Chondrocyte (in vitro differentiated cells): ENCODE results near the gene TMCC2. TPM values are rescaled to one million over a fixed set of nuclear protein-coding genes. Genes with fewer than 3 reads are reported as not detected.
"Not testable (repeated sequence)": the region's sequence is repeated elsewhere in the genome, so short reads cannot be mapped to it uniquely, and the experiment has no call there.

Source experiments
- DNase-seq: peaks from one replicate; pipeline ENCODE4 v3.0.0; 2021; ENCODE audit warnings: mixed read lengths, low spot score
- H3K27ac Mint-ChIP-seq: one replicate; pipeline ENCODE4 v1.8.0; 2021; ENCODE audit warnings: mild to moderate bottlenecking, moderate library complexity, mixed read lengths; ENCODE audit not compliant: unreplicated experiment
- H3K27me3 Mint-ChIP-seq: 2 replicates; pipeline ENCODE4 v1.8.0; 2021; ENCODE audit warnings: low read depth, mixed read lengths
- H3K36me3 Mint-ChIP-seq: 2 replicates; pipeline ENCODE4 v1.8.0; 2021; ENCODE audit warnings: low read depth, mixed read lengths
- H3K4me1 Mint-ChIP-seq: 2 replicates; pipeline ENCODE4 v1.8.0; 2021; ENCODE audit warnings: low read depth, mild to moderate bottlenecking, mixed read lengths
- H3K4me3 Mint-ChIP-seq: one replicate; pipeline ENCODE4 v1.8.0; 2021; ENCODE audit warnings: mild to moderate bottlenecking, moderate library complexity, mixed read lengths; ENCODE audit not compliant: unreplicated experiment
- H3K9me3 Mint-ChIP-seq: 2 replicates; pipeline ENCODE4 v1.8.0; 2021; ENCODE audit warnings: low read depth, mixed read lengths
- total RNA-seq: library from RNA; stranded (reverse); gene quantifications from 3 replicates; pipeline ENCODE4 v1.2.1, GENCODE V29; 2021
- TF ChIP-seq, protein P1 (sequence below): fragments of 200-600 bp; sonication (generic); IDR thresholded peaks from 2 replicates; pipeline ENCODE4 v1.5.0; 2021; ENCODE audit warnings: antibody characterized with exemption, mild to moderate bottlenecking, moderate library complexity

TMCC2 gene
- total RNA-seq, 1 donor from 2014 or later, result 4.8 TPM

DNA sequence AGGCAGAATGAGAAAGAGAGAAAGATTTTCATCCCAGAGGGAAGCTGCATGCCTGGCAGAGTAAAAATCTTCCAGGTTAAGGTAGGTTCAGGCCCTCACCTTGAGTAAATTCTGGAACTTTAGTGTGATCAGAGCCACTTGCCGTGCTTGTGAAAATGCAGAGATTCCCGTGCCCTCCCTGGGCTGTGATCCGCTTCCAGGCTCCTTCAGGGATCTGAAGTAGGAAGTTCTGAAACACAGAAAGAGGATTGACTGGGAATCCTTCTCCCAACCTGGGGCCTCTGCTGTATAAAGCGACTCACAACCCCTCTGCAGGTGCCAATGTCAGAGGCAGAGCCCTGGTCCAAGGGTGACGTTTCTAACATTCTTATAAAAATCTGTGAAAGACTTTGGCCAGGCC is 67.2 kb downstream of the TMCC2 start:
- TF ChIP-seq, protein P1, sequence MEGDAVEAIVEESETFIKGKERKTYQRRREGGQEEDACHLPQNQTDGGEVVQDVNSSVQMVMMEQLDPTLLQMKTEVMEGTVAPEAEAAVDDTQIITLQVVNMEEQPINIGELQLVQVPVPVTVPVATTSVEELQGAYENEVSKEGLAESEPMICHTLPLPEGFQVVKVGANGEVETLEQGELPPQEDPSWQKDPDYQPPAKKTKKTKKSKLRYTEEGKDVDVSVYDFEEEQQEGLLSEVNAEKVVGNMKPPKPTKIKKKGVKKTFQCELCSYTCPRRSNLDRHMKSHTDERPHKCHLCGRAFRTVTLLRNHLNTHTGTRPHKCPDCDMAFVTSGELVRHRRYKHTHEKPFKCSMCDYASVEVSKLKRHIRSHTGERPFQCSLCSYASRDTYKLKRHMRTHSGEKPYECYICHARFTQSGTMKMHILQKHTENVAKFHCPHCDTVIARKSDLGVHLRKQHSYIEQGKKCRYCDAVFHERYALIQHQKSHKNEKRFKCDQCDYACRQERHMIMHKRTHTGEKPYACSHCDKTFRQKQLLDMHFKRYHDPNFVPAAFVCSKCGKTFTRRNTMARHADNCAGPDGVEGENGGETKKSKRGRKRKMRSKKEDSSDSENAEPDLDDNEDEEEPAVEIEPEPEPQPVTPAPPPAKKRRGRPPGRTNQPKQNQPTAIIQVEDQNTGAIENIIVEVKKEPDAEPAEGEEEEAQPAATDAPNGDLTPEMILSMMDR, result no peak
- Mint-ChIP-seq H3K27me3 (no peaks in the 10 kb centered on the region), H3K4me3 (no peak overlapping the region), H3K9me3 (no peaks in the 10 kb centered on the region), H3K27ac (peak overlapping the region; percentile 90), H3K36me3 (no peaks in the 10 kb centered on the region), H3K4me1 (peaks cover 62% of the 10 kb centered on the region)
- no peak for DNase-seq

DNA sequence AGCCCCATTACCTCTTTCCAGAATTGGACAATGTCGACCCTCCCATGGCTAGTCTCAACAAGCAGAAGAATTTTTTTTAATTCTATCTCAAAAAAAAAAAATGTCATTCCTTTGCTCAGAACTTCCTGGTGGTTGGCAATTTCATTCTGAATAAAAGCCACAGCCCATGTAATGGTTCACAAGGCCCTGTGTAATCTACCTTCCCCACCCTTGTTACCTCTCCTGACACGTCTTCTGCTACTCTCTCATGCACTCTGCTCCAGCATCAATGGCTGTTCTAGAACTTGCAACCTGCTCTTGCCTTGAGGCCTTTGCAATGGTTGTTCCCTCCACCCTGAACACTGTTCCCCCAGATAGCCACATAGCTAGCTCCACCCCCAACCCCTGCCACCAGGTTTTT is 68.4 kb downstream of the TMCC2 start:
- H3K4me3 Mint-ChIP-seq, result no peak overlapping the region
- H3K36me3 Mint-ChIP-seq, result no peaks in the 10 kb centered on the region
- DNase-seq, result no peak
- H3K4me1 Mint-ChIP-seq, result peaks cover 74% of the 10 kb centered on the region
- no peaks in the 10 kb centered on the region for H3K27me3 Mint-ChIP-seq
- no peak overlapping the region for H3K27ac Mint-ChIP-seq
- H3K9me3 Mint-ChIP-seq, result no peaks in the 10 kb centered on the region
- TF ChIP-seq, protein P1, result no peak

DNA sequence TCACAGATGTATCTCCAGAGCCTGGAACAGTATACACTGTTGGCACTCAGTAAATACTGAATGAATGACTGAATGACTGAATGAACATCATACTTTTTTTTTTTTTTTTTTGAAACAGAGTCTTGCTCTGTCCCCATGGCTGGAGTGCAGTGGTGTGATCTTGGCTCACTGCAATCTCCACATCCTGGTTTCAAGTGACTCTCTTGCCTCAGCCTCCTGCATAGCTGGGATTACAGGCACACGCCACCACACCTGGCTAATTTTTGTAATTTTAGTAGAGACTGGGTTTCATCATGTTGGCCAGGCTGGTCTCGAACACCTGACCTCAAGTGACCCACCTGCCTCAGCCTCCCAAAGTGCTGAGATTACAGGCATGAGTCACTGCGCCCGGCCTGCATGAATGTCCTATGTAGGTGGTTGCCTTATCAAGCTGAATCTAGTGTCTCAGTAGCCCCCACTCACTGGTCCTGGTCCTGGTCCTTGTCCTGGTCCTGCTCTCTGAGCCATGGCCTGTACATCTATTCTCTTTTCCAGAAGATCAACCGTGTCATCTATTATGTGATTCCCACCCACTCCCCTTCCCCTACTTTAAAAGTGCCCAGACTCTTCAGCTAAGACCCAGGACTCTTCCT is 69.9 kb downstream of the TMCC2 start:
- Mint-ChIP-seq H3K27ac (peak overlapping the region; percentile 94), H3K4me1 (peaks cover 87% of the 10 kb centered on the region)
- H3K4me3 Mint-ChIP-seq, H3K27me3 Mint-ChIP-seq, H3K9me3 Mint-ChIP-seq, DNase-seq, H3K36me3 Mint-ChIP-seq: not testable (repeated sequence)

DNA sequence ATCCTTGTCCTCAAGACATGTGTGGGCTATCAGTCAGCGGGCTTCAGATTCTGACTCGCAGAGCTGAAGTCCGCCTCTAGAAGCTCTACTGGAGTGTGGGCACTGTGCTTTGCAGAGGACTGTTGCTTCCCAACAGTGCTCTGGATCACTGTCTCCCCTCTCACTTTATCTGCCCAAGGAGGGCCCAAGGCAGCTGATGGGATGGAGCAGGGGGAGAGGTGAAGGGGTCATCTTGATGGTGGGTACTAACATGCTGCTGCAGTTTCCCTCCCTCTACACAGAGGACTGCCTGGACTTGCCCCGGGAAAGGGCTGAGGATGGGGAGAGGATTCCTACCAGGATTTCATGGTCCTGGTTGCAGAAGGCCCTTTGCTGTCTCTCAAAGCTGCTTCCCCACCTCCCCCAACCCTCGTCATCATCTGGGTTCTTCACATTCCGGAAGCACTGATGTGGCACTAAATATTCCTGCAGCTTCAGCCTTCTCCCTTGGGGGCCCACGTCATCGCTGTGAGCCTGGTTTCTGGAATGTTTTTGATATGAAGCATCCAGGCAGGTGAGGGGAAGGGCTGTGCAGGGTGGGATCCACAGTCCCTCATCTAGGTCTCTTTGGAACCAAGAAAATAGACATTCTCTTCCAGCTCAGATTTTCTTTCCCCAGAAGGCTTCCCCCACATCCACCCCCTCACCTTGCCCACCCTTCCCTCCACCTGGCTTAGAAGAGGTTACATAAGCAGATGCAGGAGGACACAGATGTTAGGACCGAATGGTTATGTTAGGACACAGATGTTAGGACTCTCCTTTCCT is 70.6 kb downstream of the TMCC2 start:
- Mint-ChIP-seq H3K27me3 (no peaks in the 10 kb centered on the region), H3K4me3 (peak overlapping the region; percentile 19), H3K27ac (peak overlapping the region; percentile 94), H3K9me3 (no peaks in the 10 kb centered on the region), H3K36me3 (peaks cover 3% of the 10 kb centered on the region), H3K4me1 (peaks cover 83% of the 10 kb centered on the region)
- TF ChIP-seq, protein P1, result no peak
- DNase-seq, result no peak

DNA sequence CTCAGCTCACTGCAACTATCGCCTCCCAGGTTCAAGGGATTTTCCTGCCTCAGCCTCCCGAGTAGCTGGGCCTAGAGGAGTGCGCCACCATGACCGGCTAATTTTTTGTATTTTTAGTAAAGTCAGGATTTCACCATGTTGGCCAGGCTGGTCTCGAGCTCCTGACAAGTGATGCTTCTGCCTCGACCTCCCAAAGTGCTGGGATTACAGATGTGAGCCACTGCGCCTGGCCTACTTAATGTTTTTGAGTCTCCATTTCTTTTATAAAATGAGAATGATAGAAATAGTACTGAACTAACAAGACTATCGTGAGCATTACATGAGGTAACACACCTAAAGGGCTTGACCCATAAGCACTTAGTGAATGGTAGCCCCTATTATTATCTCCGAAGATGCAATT is 72.4 kb downstream of the TMCC2 start:
- no peak for DNase-seq
- Mint-ChIP-seq H3K9me3 (no peaks in the 10 kb centered on the region), H3K4me1 (peaks cover 66% of the 10 kb centered on the region), H3K27ac (peak overlapping the region; percentile 98), H3K4me3 (no peak overlapping the region), H3K27me3 (no peaks in the 10 kb centered on the region), H3K36me3 (peaks cover 9% of the 10 kb centered on the region)
- TF ChIP-seq, protein P1, result no peak
